ENCODE results near the gene RGS9.
"Not testable (repeated sequence)": the region's sequence is repeated elsewhere in the genome, so short reads cannot be mapped to it uniquely, and the experiment has no call there.

RGS9 gene

GRCh38 chr17:65115839-65116238, 21.3 kb upstream of the RGS9 start:
- DNase-seq (ENCODE audit: low spot score), result no peak

- DNase-seq (ENCODE audit: low spot score), result not testable (repeated sequence)
These were observed 20.7 kb upstream of the RGS9 start for GRCh38 chr17:65116515-65116914.

- no peak for DNase-seq (ENCODE audit: low spot score)
These were observed 19.7 kb upstream of the RGS9 start for GRCh38 chr17:65117384-65118035.

GRCh38 chr17:65121368-65121767, 15.8 kb upstream of the RGS9 start:
- no peak for DNase-seq (ENCODE audit: low spot score)

- DNase-seq (ENCODE audit: low spot score), result peak; percentile 60
These were observed 15.0 kb upstream of the RGS9 start for GRCh38 chr17:65121916-65122806.

GRCh38 chr17:65122836-65123756, 14.1 kb upstream of the RGS9 start:
- DNase-seq (ENCODE audit: low spot score), result peak; percentile 89

GRCh38 chr17:65123757-65124675, 13.2 kb upstream of the RGS9 start:
- DNase-seq (ENCODE audit: low spot score), result no peak

- DNase-seq (ENCODE audit: low spot score), result no peak
These were observed 6.3 kb upstream of the RGS9 start for GRCh38 chr17:65130832-65131231.

GRCh38 chr17:65131240-65131639, 5.9 kb upstream of the RGS9 start:
- no peak for DNase-seq (ENCODE audit: low spot score)

- peak; percentile 82 for DNase-seq (ENCODE audit: low spot score)
These were observed 5.2 kb upstream of the RGS9 start for GRCh38 chr17:65131946-65132345.

GRCh38 chr17:65134035-65134434, 3.1 kb upstream of the RGS9 start:
- DNase-seq (ENCODE audit: low spot score), result no peak

- DNase-seq (ENCODE audit: low spot score), result no peak
These were observed 2.1 kb downstream of the RGS9 start for GRCh38 chr17:65139101-65139764.

GRCh38 chr17:65142247-65142646, 5.1 kb downstream of the RGS9 start:
- DNase-seq (ENCODE audit: low spot score), result no peak

GRCh38 chr17:65143889-65144604, 6.9 kb downstream of the RGS9 start:
- DNase-seq (ENCODE audit: low spot score), result no peak

- DNase-seq (ENCODE audit: low spot score), result no peak
These were observed 8.6 kb downstream of the RGS9 start for GRCh38 chr17:65145743-65146142.

GRCh38 chr17:65147955-65148354, 10.8 kb downstream of the RGS9 start:
- DNase-seq (ENCODE audit: low spot score), result no peak

GRCh38 chr17:65154770-65155589, 17.8 kb downstream of the RGS9 start:
- DNase-seq (ENCODE audit: low spot score), result peak; percentile 76

- DNase-seq (ENCODE audit: low spot score), result no peak
These were observed 18.5 kb downstream of the RGS9 start for GRCh38 chr17:65155622-65156021.

GRCh38 chr17:65156185-65156834, 19.1 kb downstream of the RGS9 start:
- DNase-seq (ENCODE audit: low spot score), result no peak
